C4-2B (cell line): Measurements from ENCODE around the gene CFC1.
"Not testable (repeated sequence)": the region's sequence is repeated elsewhere in the genome, so short reads cannot be mapped to it uniquely, and the experiment has no call there.

Source experiments
- ZFX ChIP-seq: fragments of 450-650 bp; IDR thresholded peaks from 2 replicates; pipeline ENCODE4 v1.6.1; 2017
- TF ChIP-seq, protein P1 (sequence below): fragments of 450-650 bp; conservative IDR thresholded peaks from 2 replicates; pipeline ENCODE4 v1.5.1; 2017; ENCODE audit warnings: mild to moderate bottlenecking

DNA sequence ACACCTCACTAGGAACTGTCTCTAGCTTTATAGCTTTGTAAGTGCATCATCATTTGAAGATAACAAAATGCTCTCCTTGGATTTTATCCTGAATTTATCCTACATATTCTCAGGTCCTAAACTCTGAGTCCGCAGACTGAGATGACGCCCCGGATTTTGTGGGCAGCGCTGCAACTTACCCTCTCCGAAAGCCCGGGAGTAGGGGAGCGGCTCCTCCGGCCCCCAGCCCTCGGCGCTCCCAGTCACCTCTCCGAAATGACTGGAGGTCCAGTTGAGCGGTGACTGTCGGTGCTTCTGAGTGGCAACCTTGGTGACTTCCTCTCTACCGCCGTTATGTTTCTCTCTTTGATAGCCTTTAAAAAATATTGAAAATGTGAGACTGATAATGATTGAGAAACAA is 912 bp downstream of the CFC1 start:
- TF ChIP-seq, protein P1, sequence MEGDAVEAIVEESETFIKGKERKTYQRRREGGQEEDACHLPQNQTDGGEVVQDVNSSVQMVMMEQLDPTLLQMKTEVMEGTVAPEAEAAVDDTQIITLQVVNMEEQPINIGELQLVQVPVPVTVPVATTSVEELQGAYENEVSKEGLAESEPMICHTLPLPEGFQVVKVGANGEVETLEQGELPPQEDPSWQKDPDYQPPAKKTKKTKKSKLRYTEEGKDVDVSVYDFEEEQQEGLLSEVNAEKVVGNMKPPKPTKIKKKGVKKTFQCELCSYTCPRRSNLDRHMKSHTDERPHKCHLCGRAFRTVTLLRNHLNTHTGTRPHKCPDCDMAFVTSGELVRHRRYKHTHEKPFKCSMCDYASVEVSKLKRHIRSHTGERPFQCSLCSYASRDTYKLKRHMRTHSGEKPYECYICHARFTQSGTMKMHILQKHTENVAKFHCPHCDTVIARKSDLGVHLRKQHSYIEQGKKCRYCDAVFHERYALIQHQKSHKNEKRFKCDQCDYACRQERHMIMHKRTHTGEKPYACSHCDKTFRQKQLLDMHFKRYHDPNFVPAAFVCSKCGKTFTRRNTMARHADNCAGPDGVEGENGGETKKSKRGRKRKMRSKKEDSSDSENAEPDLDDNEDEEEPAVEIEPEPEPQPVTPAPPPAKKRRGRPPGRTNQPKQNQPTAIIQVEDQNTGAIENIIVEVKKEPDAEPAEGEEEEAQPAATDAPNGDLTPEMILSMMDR: not testable (repeated sequence)
- not testable (repeated sequence) for TF ChIP-seq ZFX
